ENCODE data around the gene PTPRH. TPM values are rescaled to one million over a fixed set of nuclear protein-coding genes. Genes with fewer than 3 reads are reported as not detected.

The PTPRH gene
- total and polyA plus RNA-seq, 9 of the 15 experiments (the other 6 are each of a cell fraction or from before 2014, with no cell fraction given), result 0.87 to 34.3 (median 22.7) TPM

DNA sequence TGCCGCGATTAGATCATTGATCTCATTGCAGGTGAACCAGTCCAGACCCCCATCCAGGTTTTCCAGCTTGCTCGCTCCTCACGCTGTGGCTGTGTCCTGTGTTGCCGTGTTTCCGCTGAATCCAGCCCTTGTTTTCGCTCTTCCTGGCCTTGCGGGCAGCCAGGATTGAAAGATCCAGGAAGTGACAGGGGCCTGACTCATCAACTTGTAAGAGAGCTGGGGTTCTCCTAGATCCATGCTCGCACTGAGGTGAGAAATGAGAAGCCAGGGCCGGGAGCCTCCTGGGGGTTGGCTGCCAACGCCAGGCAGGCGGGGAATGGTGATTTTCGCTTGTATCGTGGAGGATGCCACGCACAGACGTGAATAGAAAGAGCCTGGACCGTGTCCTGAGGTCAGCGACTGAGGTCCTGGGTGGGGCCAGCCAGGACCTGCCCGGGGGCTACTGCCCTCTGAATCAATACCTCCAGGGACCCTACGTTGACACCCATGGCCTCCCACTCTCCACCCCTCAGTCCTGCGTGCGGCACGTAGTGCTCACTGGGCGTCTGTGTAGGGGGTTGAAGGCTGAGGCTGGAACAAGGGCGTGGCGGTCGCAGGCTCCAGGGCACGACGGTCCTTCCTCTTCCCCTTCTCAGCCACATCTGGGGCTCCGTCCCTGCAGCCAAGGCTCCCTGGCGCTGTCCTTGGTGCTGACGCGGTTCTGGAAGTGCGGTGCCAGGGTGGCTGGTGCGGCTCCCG, 7.3 kb upstream of the PTPRH start (continued):
- peak; percentile 48; the same call in 1 of the 2 replicates for TF ChIP-seq PYGO2 (tag; IDR thresholded peaks at IDR 0.05)
- TF ChIP-seq MYNN (IDR thresholded peaks at IDR 0.05), result peak; percentile 93
- TF ChIP-seq MYNN (CRISPR knock-in tag; IDR thresholded peaks at IDR 0.05), result 0 out of 2 replicates have a peak, but pooled peaks have one; percentile 17
- no peak for TF ChIP-seq NCOA4 (IDR thresholded peaks at IDR 0.05; ENCODE audit: partially characterized antibody)
- peak; percentile 60; the same call in 1 of the 2 replicates for TF ChIP-seq CBFA2T3 (IDR thresholded peaks at IDR 0.05)
- TF ChIP-seq ZNF830 (CRISPR knock-in tag; IDR thresholded peaks at IDR 0.05), result 0 out of 2 replicates have a peak, but pooled peaks have one; percentile 19
- TF ChIP-seq THRAP3 (IDR thresholded peaks at IDR 0.05; ENCODE audit: borderline replicate concordance), result peak; percentile 98
- TF ChIP-seq ZNF589 (CRISPR knock-in tag; IDR thresholded peaks at IDR 0.05; ENCODE audit: low read depth), result peak; percentile 82; the same call in 1 of the 2 replicates
- TF ChIP-seq, protein P1, sequence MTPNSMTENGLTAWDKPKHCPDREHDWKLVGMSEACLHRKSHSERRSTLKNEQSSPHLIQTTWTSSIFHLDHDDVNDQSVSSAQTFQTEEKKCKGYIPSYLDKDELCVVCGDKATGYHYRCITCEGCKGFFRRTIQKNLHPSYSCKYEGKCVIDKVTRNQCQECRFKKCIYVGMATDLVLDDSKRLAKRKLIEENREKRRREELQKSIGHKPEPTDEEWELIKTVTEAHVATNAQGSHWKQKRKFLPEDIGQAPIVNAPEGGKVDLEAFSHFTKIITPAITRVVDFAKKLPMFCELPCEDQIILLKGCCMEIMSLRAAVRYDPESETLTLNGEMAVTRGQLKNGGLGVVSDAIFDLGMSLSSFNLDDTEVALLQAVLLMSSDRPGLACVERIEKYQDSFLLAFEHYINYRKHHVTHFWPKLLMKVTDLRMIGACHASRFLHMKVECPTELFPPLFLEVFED (CRISPR knock-in tag; conservative IDR thresholded peaks at IDR 0.05), result peak; percentile 1
- peak; percentile 98 for TF ChIP-seq TOE1 (IDR thresholded peaks at IDR 0.05; ENCODE audit: borderline replicate concordance)
- TF ChIP-seq TOE1 (CRISPR knock-in tag; IDR thresholded peaks at IDR 0.05; ENCODE audit: borderline replicate concordance, low read depth), result peak; percentile 97
- TF ChIP-seq, protein P2, sequence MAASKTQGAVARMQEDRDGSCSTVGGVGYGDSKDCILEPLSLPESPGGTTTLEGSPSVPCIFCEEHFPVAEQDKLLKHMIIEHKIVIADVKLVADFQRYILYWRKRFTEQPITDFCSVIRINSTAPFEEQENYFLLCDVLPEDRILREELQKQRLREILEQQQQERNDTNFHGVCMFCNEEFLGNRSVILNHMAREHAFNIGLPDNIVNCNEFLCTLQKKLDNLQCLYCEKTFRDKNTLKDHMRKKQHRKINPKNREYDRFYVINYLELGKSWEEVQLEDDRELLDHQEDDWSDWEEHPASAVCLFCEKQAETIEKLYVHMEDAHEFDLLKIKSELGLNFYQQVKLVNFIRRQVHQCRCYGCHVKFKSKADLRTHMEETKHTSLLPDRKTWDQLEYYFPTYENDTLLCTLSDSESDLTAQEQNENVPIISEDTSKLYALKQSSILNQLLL (CRISPR knock-in tag; IDR thresholded peaks at IDR 0.05; ENCODE audit: borderline replicate concordance), result no peak
- TF ChIP-seq KDM4B (IDR thresholded peaks at IDR 0.05; ENCODE audit: borderline replicate concordance in 2 of 2, low read depth in 1 of 2), result peak in 1 of 2 experiments; percentile 87; a peak in 1 of 4 replicates
- no peak for TF ChIP-seq CEBPG (CRISPR knock-in tag; IDR thresholded peaks at IDR 0.05)
- TF ChIP-seq CEBPG (tag; conservative IDR thresholded peaks at IDR 0.05 in 1 of 2, IDR thresholded peaks at IDR 0.05 in 1 of 2), result no peak
- peak; percentile 60 for TF ChIP-seq PHF20 (IDR thresholded peaks at IDR 0.05; ENCODE audit: partially characterized antibody)
- TF ChIP-seq FOXJ3 (CRISPR knock-in tag; IDR thresholded peaks at IDR 0.05), result peak; percentile 19; the same call in 1 of the 2 replicates
- peak; percentile 98 to 99 for TF ChIP-seq SIN3A (IDR thresholded peaks at IDR 0.05; ENCODE audit: borderline replicate concordance in 2 of 2, control insufficient read depth in 1 of 2, low read depth in 2 of 2, low read length in 2 of 2)
- TF ChIP-seq RBM22 (IDR thresholded peaks at IDR 0.05; ENCODE audit: low read depth, low read length, poor library complexity, severe bottlenecking), result peak; percentile 96
- peak; percentile 74 for TF ChIP-seq ZNF431 (CRISPR knock-in tag; IDR thresholded peaks at IDR 0.05)
- TF ChIP-seq RBM14 (IDR thresholded peaks at IDR 0.05; ENCODE audit: borderline replicate concordance, insufficient read depth, low read depth, low read length), result peak; percentile 84; the same call in 1 of the 2 replicates
- no peak for TF ChIP-seq SMARCC2 (IDR thresholded peaks at IDR 0.05; ENCODE audit: low read depth)
- peak; percentile 91 for TF ChIP-seq GABPB1 (CRISPR knock-in tag; IDR thresholded peaks at IDR 0.05)
- TF ChIP-seq FOXM1 (IDR thresholded peaks at IDR 0.05; ENCODE audit: low read depth), result peak; percentile 98
- no peak for TF ChIP-seq FOXM1 (CRISPR knock-in tag; IDR thresholded peaks at IDR 0.05; ENCODE audit: low read depth)
- no peak for TF ChIP-seq ZNF174 (CRISPR knock-in tag; IDR thresholded peaks at IDR 0.05)

Data from K562 (cell line).